Activated T-helper 17 cell treated with anti-CD3 and anti-CD28 coated beads, Interleukin-2, amount 50 U/mL, for 72 hours (primary cell): ENCODE measurements around the gene WDR17. TPM values are rescaled to one million over a fixed set of nuclear protein-coding genes. Genes with fewer than 3 reads are reported as not detected.

Source experiments
- ATAC-seq: fragments of 150-1000 bp; cut with Tn5 transposase; replicated peaks from 2 replicates; pipeline ENCODE4 v1.10.0; 2021; ENCODE audit warnings: mild to moderate bottlenecking, moderate library complexity
- H3K27ac Mint-ChIP-seq: one replicate; pipeline ENCODE4 v1.8.0; 2022; ENCODE audit warnings: mixed read lengths
- H3K27me3 Mint-ChIP-seq: one replicate; pipeline ENCODE4 v1.8.0; 2022; ENCODE audit warnings: mixed read lengths
- H3K36me3 Mint-ChIP-seq: one replicate; pipeline ENCODE4 v1.8.0; 2022; ENCODE audit warnings: low read depth, mild to moderate bottlenecking, mixed read lengths
- H3K4me1 Mint-ChIP-seq: one replicate; pipeline ENCODE4 v1.8.0; 2022; ENCODE audit warnings: mixed read lengths
- H3K4me3 Mint-ChIP-seq: one replicate; pipeline ENCODE4 v1.8.0; 2022; ENCODE audit warnings: mild to moderate bottlenecking, mixed read lengths
- H3K9me3 Mint-ChIP-seq: one replicate; pipeline ENCODE4 v1.8.0; 2022; ENCODE audit warnings: mixed read lengths
- total RNA-seq, 2 donors: library from RNA; stranded (reverse); gene quantifications; one replicate each; pipeline ENCODE4 v1.2.3, GENCODE V29; 2022

Gene WDR17
- total RNA-seq, 2 donors from 2014 or later = 1.3 to 2.9 TPM

GRCh38 chr4:176052744-176053143 lies 12.9 kb upstream of the WDR17 start:
- ATAC-seq = no peak
- H3K36me3 Mint-ChIP-seq = no peaks in the 10 kb centered on the region
- no peak overlapping the region for H3K4me3 Mint-ChIP-seq

GRCh38 chr4:176053785-176054184 lies 11.9 kb upstream of the WDR17 start:
- ATAC-seq = no peak
- Mint-ChIP-seq H3K27me3 (peaks cover 7% of the 10 kb centered on the region), H3K4me1 (peaks cover 5% of the 10 kb centered on the region), H3K36me3 (no peaks in the 10 kb centered on the region), H3K9me3 (no peaks in the 10 kb centered on the region), H3K4me3 (no peak overlapping the region), H3K27ac (no peak overlapping the region)

More at GRCh38 chr4:176052744-176053143, 12.9 kb upstream of the WDR17 start:
- peaks cover 5% of the 10 kb centered on the region for H3K4me1 Mint-ChIP-seq
- H3K27ac Mint-ChIP-seq = no peak overlapping the region
- H3K27me3 Mint-ChIP-seq = peaks cover 11% of the 10 kb centered on the region
- no peaks in the 10 kb centered on the region for H3K9me3 Mint-ChIP-seq

GRCh38 chr4:176054942-176055341 lies 10.7 kb upstream of the WDR17 start:
- H3K27me3 Mint-ChIP-seq = peaks cover 5% of the 10 kb centered on the region
- peaks cover 5% of the 10 kb centered on the region for H3K4me1 Mint-ChIP-seq
- no peak overlapping the region for H3K4me3 Mint-ChIP-seq
- H3K27ac Mint-ChIP-seq = no peak overlapping the region
- no peak for ATAC-seq
- no peaks in the 10 kb centered on the region for H3K9me3 Mint-ChIP-seq
- no peaks in the 10 kb centered on the region for H3K36me3 Mint-ChIP-seq

GRCh38 chr4:176063718-176064117 lies 1.9 kb upstream of the WDR17 start:
- Mint-ChIP-seq H3K4me3 (no peak overlapping the region), H3K27me3 (peaks cover 23% of the 10 kb centered on the region), H3K36me3 (no peaks in the 10 kb centered on the region), H3K4me1 (peaks cover 10% of the 10 kb centered on the region), H3K9me3 (no peaks in the 10 kb centered on the region), H3K27ac (no peak overlapping the region)
- ATAC-seq = no peak

GRCh38 chr4:176064539-176064938 lies 1.1 kb upstream of the WDR17 start:
- H3K36me3 Mint-ChIP-seq = no peaks in the 10 kb centered on the region
- ATAC-seq = no peak
- H3K4me1 Mint-ChIP-seq = peaks cover 10% of the 10 kb centered on the region
- no peak overlapping the region for H3K27ac Mint-ChIP-seq
- peaks cover 23% of the 10 kb centered on the region for H3K27me3 Mint-ChIP-seq
- peak overlapping the region; percentile 86 for H3K4me3 Mint-ChIP-seq
- H3K9me3 Mint-ChIP-seq = no peaks in the 10 kb centered on the region

GRCh38 chr4:176066757-176067156 lies 1.1 kb downstream of the WDR17 start:
- peaks cover 23% of the 10 kb centered on the region for H3K27me3 Mint-ChIP-seq
- peaks cover 10% of the 10 kb centered on the region for H3K4me1 Mint-ChIP-seq
- no peak for ATAC-seq
- no peak overlapping the region for H3K27ac Mint-ChIP-seq
- H3K36me3 Mint-ChIP-seq = no peaks in the 10 kb centered on the region
- peak overlapping the region; percentile 86 for H3K4me3 Mint-ChIP-seq
- H3K9me3 Mint-ChIP-seq = no peaks in the 10 kb centered on the region

GRCh38 chr4:176077561-176077960 lies 11.9 kb downstream of the WDR17 start:
- no peak overlapping the region for H3K27ac Mint-ChIP-seq
- H3K9me3 Mint-ChIP-seq = no peaks in the 10 kb centered on the region
- H3K4me1 Mint-ChIP-seq = no peaks in the 10 kb centered on the region
- H3K36me3 Mint-ChIP-seq = no peaks in the 10 kb centered on the region
- H3K4me3 Mint-ChIP-seq = no peak overlapping the region
- peaks cover 7% of the 10 kb centered on the region for H3K27me3 Mint-ChIP-seq
- no peak for ATAC-seq

- Mint-ChIP-seq H3K27ac (no peak overlapping the region), H3K4me1 (no peaks in the 10 kb centered on the region), H3K27me3 (peaks cover 9% of the 10 kb centered on the region), H3K9me3 (no peaks in the 10 kb centered on the region), H3K36me3 (no peaks in the 10 kb centered on the region), H3K4me3 (no peak overlapping the region)
- no peak for ATAC-seq
These were observed 19.1 kb downstream of the WDR17 start for GRCh38 chr4:176084769-176085168.

GRCh38 chr4:176090115-176090514 lies 24.5 kb downstream of the WDR17 start:
- Mint-ChIP-seq H3K36me3 (no peaks in the 10 kb centered on the region), H3K4me1 (no peaks in the 10 kb centered on the region), H3K9me3 (no peaks in the 10 kb centered on the region), H3K4me3 (no peak overlapping the region), H3K27me3 (peaks cover 9% of the 10 kb centered on the region), H3K27ac (no peak overlapping the region)
- no peak for ATAC-seq

GRCh38 chr4:176099314-176099713 lies 33.7 kb downstream of the WDR17 start:
- Mint-ChIP-seq H3K27me3 (peaks cover 19% of the 10 kb centered on the region), H3K27ac (no peak overlapping the region), H3K36me3 (no peaks in the 10 kb centered on the region), H3K4me1 (no peaks in the 10 kb centered on the region), H3K9me3 (peaks cover 9% of the 10 kb centered on the region), H3K4me3 (no peak overlapping the region)
- no peak for ATAC-seq

GRCh38 chr4:176102414-176103063 lies 36.9 kb downstream of the WDR17 start:
- ATAC-seq = no peak
- H3K27ac Mint-ChIP-seq = no peak overlapping the region
- no peaks in the 10 kb centered on the region for H3K36me3 Mint-ChIP-seq
- no peaks in the 10 kb centered on the region for H3K4me1 Mint-ChIP-seq
- peaks cover 19% of the 10 kb centered on the region for H3K27me3 Mint-ChIP-seq
- no peak overlapping the region for H3K4me3 Mint-ChIP-seq
- peaks cover 9% of the 10 kb centered on the region for H3K9me3 Mint-ChIP-seq

GRCh38 chr4:176107695-176108094 lies 42.1 kb downstream of the WDR17 start:
- Mint-ChIP-seq H3K27ac (no peak overlapping the region), H3K4me1 (no peaks in the 10 kb centered on the region), H3K9me3 (peaks cover 9% of the 10 kb centered on the region), H3K27me3 (peaks cover 6% of the 10 kb centered on the region), H3K4me3 (no peak overlapping the region), H3K36me3 (no peaks in the 10 kb centered on the region)
- ATAC-seq = no peak

GRCh38 chr4:176123710-176124407 lies 58.2 kb downstream of the WDR17 start:
- no peaks in the 10 kb centered on the region for H3K9me3 Mint-ChIP-seq
- no peak overlapping the region for H3K27ac Mint-ChIP-seq
- ATAC-seq = peak; percentile 98
- H3K36me3 Mint-ChIP-seq = no peaks in the 10 kb centered on the region
- H3K4me1 Mint-ChIP-seq = peaks cover 7% of the 10 kb centered on the region
- H3K27me3 Mint-ChIP-seq = no peaks in the 10 kb centered on the region
- no peak overlapping the region for H3K4me3 Mint-ChIP-seq

- Mint-ChIP-seq H3K36me3 (no peaks in the 10 kb centered on the region), H3K4me3 (no peak overlapping the region)
These were observed 59.4 kb downstream of the WDR17 start for GRCh38 chr4:176125063-176125462.

GRCh38 chr4:176134670-176135069 lies 69.0 kb downstream of the WDR17 start:
- Mint-ChIP-seq H3K27ac (no peak overlapping the region), H3K36me3 (no peaks in the 10 kb centered on the region), H3K4me1 (no peaks in the 10 kb centered on the region), H3K9me3 (no peaks in the 10 kb centered on the region), H3K27me3 (no peaks in the 10 kb centered on the region), H3K4me3 (no peak overlapping the region)
- no peak for ATAC-seq

More at GRCh38 chr4:176125063-176125462, 59.4 kb downstream of the WDR17 start:
- Mint-ChIP-seq H3K9me3 (no peaks in the 10 kb centered on the region), H3K27ac (no peak overlapping the region), H3K4me1 (peaks cover 7% of the 10 kb centered on the region), H3K27me3 (peaks cover 3% of the 10 kb centered on the region)
- no peak for ATAC-seq
